Tibial nerve (tissue), 4 donors: Measurements from ENCODE around the gene SNX25.

Experiments
- EP300 ChIP-seq, 2 donors: sonication (generic); formaldehyde crosslinking; IDR thresholded peaks; one replicate each; pipeline ENCODE4 v1.6.1; 2017; ENCODE audit warnings: antibody characterized with exemption in 2 of 2, mild to moderate bottlenecking in 1 of 2
- TF ChIP-seq, protein P1 (sequence below), 5 experiments: fragments of 200-600 bp in 3 of 5; fragments of 450-650 bp in 2 of 5; sonication (generic) in 3 of 5; IDR thresholded peaks; one replicate each; pipeline ENCODE4 v1.5.1; 2016 to 2019; ENCODE audit warnings: antibody characterized with exemption in 5 of 5, mild to moderate bottlenecking in 3 of 5, moderate library complexity in 2 of 5

DNA sequence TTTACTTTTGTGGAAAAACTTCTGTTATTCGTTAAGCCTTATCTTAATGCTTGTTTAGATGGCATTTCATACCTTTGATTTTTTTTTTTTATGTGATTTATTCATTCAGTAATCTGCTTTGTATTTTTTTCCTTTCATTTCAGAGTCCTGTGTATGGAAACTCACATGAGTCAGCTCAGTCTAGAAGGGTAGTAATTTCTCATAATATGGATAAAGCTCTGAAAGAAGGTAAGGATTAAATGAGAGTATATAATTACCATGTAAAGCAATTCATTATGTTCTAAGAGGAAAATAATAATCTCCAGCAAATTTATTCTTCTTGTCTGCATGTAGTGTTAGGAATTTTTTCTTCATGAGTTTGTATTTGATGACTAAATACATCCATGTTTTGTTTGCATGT is 37.8 kb downstream of the SNX25 start:
- TF ChIP-seq, protein P1, sequence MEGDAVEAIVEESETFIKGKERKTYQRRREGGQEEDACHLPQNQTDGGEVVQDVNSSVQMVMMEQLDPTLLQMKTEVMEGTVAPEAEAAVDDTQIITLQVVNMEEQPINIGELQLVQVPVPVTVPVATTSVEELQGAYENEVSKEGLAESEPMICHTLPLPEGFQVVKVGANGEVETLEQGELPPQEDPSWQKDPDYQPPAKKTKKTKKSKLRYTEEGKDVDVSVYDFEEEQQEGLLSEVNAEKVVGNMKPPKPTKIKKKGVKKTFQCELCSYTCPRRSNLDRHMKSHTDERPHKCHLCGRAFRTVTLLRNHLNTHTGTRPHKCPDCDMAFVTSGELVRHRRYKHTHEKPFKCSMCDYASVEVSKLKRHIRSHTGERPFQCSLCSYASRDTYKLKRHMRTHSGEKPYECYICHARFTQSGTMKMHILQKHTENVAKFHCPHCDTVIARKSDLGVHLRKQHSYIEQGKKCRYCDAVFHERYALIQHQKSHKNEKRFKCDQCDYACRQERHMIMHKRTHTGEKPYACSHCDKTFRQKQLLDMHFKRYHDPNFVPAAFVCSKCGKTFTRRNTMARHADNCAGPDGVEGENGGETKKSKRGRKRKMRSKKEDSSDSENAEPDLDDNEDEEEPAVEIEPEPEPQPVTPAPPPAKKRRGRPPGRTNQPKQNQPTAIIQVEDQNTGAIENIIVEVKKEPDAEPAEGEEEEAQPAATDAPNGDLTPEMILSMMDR (IDR thresholded peaks at IDR 0.05), result no peak
- TF ChIP-seq EP300 (IDR thresholded peaks at IDR 0.05), result no peak
